ENCODE results near the gene S1PR2. TPM values are rescaled to one million over a fixed set of nuclear protein-coding genes. Genes with fewer than 3 reads are reported as not detected.

S1PR2 gene
- total and polyA plus RNA-seq, 4 donors = 1.2 to 4.8 (median 3.3) TPM

DNA sequence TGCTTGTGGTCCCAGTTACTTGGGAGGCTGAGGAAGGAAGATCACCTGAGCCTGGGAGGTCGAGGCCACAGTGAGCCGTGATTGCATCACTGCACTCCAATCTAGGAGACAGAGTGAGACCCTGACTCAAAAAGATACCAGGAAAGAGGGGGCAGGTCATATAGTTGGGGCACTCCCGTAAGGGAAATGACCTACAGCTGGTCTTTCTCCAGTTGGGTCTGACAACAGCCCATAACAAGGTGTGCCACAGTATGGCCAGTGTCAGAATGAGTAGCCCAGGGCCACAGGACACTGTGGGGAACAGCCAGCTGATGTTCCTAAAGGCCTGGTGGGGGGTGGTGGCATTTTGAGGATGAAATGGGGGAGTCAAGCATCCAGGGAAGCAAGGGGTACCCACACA, 47.2 kb downstream of the S1PR2 start:
- no peak for TF ChIP-seq TAF1 (conservative IDR thresholded peaks at IDR 0.05)
- TF ChIP-seq, protein P1, sequence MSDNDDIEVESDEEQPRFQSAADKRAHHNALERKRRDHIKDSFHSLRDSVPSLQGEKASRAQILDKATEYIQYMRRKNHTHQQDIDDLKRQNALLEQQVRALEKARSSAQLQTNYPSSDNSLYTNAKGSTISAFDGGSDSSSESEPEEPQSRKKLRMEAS (IDR thresholded peaks at IDR 0.05) = no peak
- TF ChIP-seq SP1 (IDR thresholded peaks at IDR 0.05) = no peak
- no peak for TF ChIP-seq RXRA (IDR thresholded peaks at IDR 0.05)
- TF ChIP-seq, protein P2, sequence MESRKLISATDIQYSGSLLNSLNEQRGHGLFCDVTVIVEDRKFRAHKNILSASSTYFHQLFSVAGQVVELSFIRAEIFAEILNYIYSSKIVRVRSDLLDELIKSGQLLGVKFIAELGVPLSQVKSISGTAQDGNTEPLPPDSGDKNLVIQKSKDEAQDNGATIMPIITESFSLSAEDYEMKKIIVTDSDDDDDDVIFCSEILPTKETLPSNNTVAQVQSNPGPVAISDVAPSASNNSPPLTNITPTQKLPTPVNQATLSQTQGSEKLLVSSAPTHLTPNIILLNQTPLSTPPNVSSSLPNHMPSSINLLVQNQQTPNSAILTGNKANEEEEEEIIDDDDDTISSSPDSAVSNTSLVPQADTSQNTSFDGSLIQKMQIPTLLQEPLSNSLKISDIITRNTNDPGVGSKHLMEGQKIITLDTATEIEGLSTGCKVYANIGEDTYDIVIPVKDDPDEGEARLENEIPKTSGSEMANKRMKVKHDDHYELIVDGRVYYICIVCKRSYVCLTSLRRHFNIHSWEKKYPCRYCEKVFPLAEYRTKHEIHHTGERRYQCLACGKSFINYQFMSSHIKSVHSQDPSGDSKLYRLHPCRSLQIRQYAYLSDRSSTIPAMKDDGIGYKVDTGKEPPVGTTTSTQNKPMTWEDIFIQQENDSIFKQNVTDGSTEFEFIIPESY (IDR thresholded peaks at IDR 0.05) = no peak
- TF ChIP-seq HNF4A (conservative IDR thresholded peaks at IDR 0.05) = no peak
- no peak for TF ChIP-seq FOXA2 (IDR thresholded peaks at IDR 0.05)
- TF ChIP-seq, protein P3, sequence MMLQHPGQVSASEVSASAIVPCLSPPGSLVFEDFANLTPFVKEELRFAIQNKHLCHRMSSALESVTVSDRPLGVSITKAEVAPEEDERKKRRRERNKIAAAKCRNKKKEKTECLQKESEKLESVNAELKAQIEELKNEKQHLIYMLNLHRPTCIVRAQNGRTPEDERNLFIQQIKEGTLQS (IDR thresholded peaks at IDR 0.05) = no peak
- TF ChIP-seq NR2F2 (IDR thresholded peaks at IDR 0.05) = no peak
- TF ChIP-seq EGR1 (IDR thresholded peaks at IDR 0.05; ENCODE audit: low read depth in 2 of 2) = no peak
- TF ChIP-seq, protein P4, sequence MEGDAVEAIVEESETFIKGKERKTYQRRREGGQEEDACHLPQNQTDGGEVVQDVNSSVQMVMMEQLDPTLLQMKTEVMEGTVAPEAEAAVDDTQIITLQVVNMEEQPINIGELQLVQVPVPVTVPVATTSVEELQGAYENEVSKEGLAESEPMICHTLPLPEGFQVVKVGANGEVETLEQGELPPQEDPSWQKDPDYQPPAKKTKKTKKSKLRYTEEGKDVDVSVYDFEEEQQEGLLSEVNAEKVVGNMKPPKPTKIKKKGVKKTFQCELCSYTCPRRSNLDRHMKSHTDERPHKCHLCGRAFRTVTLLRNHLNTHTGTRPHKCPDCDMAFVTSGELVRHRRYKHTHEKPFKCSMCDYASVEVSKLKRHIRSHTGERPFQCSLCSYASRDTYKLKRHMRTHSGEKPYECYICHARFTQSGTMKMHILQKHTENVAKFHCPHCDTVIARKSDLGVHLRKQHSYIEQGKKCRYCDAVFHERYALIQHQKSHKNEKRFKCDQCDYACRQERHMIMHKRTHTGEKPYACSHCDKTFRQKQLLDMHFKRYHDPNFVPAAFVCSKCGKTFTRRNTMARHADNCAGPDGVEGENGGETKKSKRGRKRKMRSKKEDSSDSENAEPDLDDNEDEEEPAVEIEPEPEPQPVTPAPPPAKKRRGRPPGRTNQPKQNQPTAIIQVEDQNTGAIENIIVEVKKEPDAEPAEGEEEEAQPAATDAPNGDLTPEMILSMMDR (IDR thresholded peaks at IDR 0.05; ENCODE audit: low read depth, low read length, missing input control) = no peak
- TF ChIP-seq, protein P5, sequence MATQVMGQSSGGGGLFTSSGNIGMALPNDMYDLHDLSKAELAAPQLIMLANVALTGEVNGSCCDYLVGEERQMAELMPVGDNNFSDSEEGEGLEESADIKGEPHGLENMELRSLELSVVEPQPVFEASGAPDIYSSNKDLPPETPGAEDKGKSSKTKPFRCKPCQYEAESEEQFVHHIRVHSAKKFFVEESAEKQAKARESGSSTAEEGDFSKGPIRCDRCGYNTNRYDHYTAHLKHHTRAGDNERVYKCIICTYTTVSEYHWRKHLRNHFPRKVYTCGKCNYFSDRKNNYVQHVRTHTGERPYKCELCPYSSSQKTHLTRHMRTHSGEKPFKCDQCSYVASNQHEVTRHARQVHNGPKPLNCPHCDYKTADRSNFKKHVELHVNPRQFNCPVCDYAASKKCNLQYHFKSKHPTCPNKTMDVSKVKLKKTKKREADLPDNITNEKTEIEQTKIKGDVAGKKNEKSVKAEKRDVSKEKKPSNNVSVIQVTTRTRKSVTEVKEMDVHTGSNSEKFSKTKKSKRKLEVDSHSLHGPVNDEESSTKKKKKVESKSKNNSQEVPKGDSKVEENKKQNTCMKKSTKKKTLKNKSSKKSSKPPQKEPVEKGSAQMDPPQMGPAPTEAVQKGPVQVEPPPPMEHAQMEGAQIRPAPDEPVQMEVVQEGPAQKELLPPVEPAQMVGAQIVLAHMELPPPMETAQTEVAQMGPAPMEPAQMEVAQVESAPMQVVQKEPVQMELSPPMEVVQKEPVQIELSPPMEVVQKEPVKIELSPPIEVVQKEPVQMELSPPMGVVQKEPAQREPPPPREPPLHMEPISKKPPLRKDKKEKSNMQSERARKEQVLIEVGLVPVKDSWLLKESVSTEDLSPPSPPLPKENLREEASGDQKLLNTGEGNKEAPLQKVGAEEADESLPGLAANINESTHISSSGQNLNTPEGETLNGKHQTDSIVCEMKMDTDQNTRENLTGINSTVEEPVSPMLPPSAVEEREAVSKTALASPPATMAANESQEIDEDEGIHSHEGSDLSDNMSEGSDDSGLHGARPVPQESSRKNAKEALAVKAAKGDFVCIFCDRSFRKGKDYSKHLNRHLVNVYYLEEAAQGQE (IDR thresholded peaks at IDR 0.05) = no peak
- no peaks in the 10 kb centered on the region for H3K9me3 ChIP-seq (ENCODE audit: control insufficient read depth in 4 of 4, low read length in 3 of 4)
- H3K9ac ChIP-seq (ENCODE audit: low read depth in 1 of 2, low read length in 2 of 2) = no peak overlapping the region
- no peak for DNase-seq (ENCODE audit: low spot score)
- 92% methylated on average over 3 of the region's 3 CpGs for WGBS
- H3K4me3 ChIP-seq (ENCODE audit: low read depth in 1 of 3, low read length in 3 of 3) = no peak overlapping the region
- H3K4me1 ChIP-seq (ENCODE audit: control insufficient read depth in 4 of 4, insufficient read depth in 4 of 4, low read length in 3 of 4) = no peaks in the 10 kb centered on the region
- peaks cover 6 to 25% (median 14%) of the 10 kb centered on the region in 4 donors for H3K36me3 ChIP-seq (ENCODE audit: control insufficient read depth in 4 of 4, insufficient read depth in 3 of 4, low read depth in 1 of 4, low read length in 3 of 4)
- no peak overlapping the region for H3K27ac ChIP-seq (ENCODE audit: low read depth in 1 of 2, low read length in 2 of 2)
- no peaks in the 10 kb centered on the region for H3K27me3 ChIP-seq (ENCODE audit: control insufficient read depth in 4 of 4, insufficient read depth in 4 of 4, low read length in 3 of 4)

DNA sequence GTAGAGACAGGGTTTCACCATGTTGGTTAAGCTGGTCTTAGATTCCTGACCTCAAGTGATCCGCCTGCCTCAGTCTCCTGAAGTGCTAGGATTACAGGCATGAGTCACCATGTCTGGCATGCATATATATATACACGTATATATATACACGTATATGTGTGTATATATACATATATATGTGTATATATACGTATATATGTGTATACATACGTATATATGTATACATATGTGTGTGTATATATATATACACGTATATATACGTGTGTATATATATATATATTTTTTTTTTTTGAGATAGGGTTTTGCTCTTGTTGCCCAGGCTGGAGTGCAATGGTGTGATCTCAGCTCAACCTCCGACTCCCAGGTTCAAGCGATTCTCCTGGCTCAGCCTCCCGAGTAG, 48.3 kb downstream of the S1PR2 start:
- Histone ChIP-seq H3K4me3 (ENCODE audit: low read depth in 1 of 3, low read length in 3 of 3) (no peak overlapping the region), H3K36me3 (ENCODE audit: control insufficient read depth in 4 of 4, insufficient read depth in 3 of 4, low read depth in 1 of 4, low read length in 3 of 4) (peaks cover 7 to 25% (median 14%) of the 10 kb centered on the region in 4 donors), H3K27ac (ENCODE audit: low read depth in 1 of 2, low read length in 2 of 2) (no peak overlapping the region), H3K27me3 (ENCODE audit: control insufficient read depth in 4 of 4, insufficient read depth in 4 of 4, low read length in 3 of 4) (no peaks in the 10 kb centered on the region), H3K9ac (ENCODE audit: low read depth in 1 of 2, low read length in 2 of 2) (no peak overlapping the region), H3K4me1 (ENCODE audit: control insufficient read depth in 4 of 4, insufficient read depth in 4 of 4, low read length in 3 of 4) (no peaks in the 10 kb centered on the region), H3K9me3 (ENCODE audit: control insufficient read depth in 4 of 4, low read length in 3 of 4) (no peaks in the 10 kb centered on the region)
- WGBS = 95% methylated on average over 10 of the region's 10 CpGs
- no peak for DNase-seq (ENCODE audit: low spot score)
- TF ChIP-seq, protein P2 (IDR thresholded peaks at IDR 0.05) = no peak
